Adrenal gland (tissue), 5 donors: ENCODE results near the gene ZNF692.

Experiments used
- POLR2A ChIP-seq, 2 donors: fragments of 450-650 bp; IDR thresholded peaks; one replicate each; pipeline ENCODE4 v1.6.1; 2017; ENCODE audit warnings: antibody characterized with exemption in 2 of 2, mild to moderate bottlenecking in 2 of 2, moderate library complexity in 1 of 2
- TF ChIP-seq, protein P1 (sequence below), 6 experiments: fragments of 450-650 bp in 4 of 6; fragments of 200-600 bp in 2 of 6; sonication (generic) in 1 of 6; IDR thresholded peaks; 1 replicate in 5 of 6; 2 replicates in 1 of 6; pipeline versions ENCODE4 v1.5.1 to v1.8.0; 2016 to 2021; ENCODE audit warnings: antibody characterized with exemption in 6 of 6, mild to moderate bottlenecking in 2 of 6, moderate library complexity in 1 of 6
- donor health status: DM: no; HTN: no; CAD: no.

DNA sequence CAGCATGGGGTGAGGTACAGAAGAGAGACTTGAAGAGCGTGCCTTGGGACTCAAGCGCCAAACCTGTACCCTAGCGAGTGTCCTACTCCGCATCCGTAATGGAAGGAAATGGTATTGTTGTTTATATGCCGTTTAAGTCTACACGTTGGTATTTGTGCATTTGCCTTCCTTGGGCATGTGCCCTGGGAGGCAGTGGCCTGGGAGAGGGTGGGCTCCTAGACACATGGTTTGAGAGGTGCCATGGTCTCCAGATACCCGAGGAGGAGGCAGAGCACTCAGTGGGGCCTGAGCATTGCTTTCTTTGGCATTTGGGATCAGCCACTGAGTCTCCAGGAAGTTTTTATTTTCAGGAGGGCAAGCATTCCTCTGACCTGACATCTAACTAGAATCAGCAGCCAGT lies 14.4 kb downstream of the ZNF692 start:
- TF ChIP-seq, protein P1, sequence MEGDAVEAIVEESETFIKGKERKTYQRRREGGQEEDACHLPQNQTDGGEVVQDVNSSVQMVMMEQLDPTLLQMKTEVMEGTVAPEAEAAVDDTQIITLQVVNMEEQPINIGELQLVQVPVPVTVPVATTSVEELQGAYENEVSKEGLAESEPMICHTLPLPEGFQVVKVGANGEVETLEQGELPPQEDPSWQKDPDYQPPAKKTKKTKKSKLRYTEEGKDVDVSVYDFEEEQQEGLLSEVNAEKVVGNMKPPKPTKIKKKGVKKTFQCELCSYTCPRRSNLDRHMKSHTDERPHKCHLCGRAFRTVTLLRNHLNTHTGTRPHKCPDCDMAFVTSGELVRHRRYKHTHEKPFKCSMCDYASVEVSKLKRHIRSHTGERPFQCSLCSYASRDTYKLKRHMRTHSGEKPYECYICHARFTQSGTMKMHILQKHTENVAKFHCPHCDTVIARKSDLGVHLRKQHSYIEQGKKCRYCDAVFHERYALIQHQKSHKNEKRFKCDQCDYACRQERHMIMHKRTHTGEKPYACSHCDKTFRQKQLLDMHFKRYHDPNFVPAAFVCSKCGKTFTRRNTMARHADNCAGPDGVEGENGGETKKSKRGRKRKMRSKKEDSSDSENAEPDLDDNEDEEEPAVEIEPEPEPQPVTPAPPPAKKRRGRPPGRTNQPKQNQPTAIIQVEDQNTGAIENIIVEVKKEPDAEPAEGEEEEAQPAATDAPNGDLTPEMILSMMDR (IDR thresholded peaks at IDR 0.05): no peak
- no peak for TF ChIP-seq POLR2A (IDR thresholded peaks at IDR 0.05)
